Testis (tissue), 2 donors: ENCODE results near the gene WDR18.

ENCODE experiments used
- CTCF ChIP-seq, 3 experiments: fragments of 450-650 bp in 2 of 3; fragments of 200-600 bp in 1 of 3; sonication (generic) in 1 of 3; IDR thresholded peaks; one replicate each; pipeline ENCODE4 v1.5.1; 2016 to 2019; ENCODE audit warnings: antibody characterized with exemption in 3 of 3, mild to moderate bottlenecking in 2 of 3, moderate library complexity in 1 of 3
- POLR2A ChIP-seq: fragments of 450-650 bp; IDR thresholded peaks from one replicate; pipeline ENCODE4 v1.6.1; 2017; ENCODE audit warnings: antibody characterized with exemption, mild to moderate bottlenecking, moderate library complexity

GRCh38 chr19:1008268-1009040, 24.3 kb downstream of the WDR18 start:
- TF ChIP-seq POLR2A: no peak
- no peak for TF ChIP-seq CTCF (IDR thresholded peaks at IDR 0.05)
